Astrocyte of the spinal cord (primary cell): ENCODE measurements around the gene EVX2.

ENCODE experiments used
- DNase-seq: peaks from one replicate; pipeline ENCODE4 v3.0.0; 2011; ENCODE audit warnings: low read depth, low spot score
- H3K4me3 ChIP-seq: 2 replicates; pipeline ENCODE4 v1.5.1; 2011; ENCODE audit warnings: low read depth, mild to moderate bottlenecking, low read length, moderate library complexity
- in situ Hi-C: cut with HindIII; loops from 2 replicates; pipeline ENCODE4 v1.10.0; 2017; ENCODE audit warnings: low sequenced_read_pairs
- TF ChIP-seq, protein P1 (sequence below): IDR thresholded peaks from 2 replicates; pipeline ENCODE4 v1.5.1; 2012; ENCODE audit warnings: low read depth, mild to moderate bottlenecking, low read length, inconsistent platforms

EVX2 gene

DNA sequence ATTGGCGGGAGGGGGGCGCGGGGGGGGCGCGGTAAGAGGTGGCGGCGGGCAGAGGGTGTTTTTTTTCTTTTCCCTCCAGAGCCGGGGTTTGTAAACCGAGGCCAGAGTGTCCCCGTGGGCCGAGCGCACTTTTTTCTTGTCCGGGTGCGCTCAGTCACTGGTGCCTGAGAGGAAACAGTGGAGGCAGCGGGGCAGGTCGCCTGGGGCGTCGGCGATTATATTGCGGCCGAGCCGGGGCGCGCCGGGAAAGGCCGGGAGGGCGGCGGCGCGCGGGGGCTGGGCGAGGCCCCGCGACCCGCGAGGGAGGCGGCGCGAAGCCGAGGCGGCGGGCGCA lies 46.0 kb upstream of the EVX2 start:
- no peak for DNase-seq
- TF ChIP-seq, protein P1, sequence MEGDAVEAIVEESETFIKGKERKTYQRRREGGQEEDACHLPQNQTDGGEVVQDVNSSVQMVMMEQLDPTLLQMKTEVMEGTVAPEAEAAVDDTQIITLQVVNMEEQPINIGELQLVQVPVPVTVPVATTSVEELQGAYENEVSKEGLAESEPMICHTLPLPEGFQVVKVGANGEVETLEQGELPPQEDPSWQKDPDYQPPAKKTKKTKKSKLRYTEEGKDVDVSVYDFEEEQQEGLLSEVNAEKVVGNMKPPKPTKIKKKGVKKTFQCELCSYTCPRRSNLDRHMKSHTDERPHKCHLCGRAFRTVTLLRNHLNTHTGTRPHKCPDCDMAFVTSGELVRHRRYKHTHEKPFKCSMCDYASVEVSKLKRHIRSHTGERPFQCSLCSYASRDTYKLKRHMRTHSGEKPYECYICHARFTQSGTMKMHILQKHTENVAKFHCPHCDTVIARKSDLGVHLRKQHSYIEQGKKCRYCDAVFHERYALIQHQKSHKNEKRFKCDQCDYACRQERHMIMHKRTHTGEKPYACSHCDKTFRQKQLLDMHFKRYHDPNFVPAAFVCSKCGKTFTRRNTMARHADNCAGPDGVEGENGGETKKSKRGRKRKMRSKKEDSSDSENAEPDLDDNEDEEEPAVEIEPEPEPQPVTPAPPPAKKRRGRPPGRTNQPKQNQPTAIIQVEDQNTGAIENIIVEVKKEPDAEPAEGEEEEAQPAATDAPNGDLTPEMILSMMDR = no peak
- H3K4me3 ChIP-seq = peak overlapping the region; percentile 39
- in situ Hi-C loops = no loop called here

DNA sequence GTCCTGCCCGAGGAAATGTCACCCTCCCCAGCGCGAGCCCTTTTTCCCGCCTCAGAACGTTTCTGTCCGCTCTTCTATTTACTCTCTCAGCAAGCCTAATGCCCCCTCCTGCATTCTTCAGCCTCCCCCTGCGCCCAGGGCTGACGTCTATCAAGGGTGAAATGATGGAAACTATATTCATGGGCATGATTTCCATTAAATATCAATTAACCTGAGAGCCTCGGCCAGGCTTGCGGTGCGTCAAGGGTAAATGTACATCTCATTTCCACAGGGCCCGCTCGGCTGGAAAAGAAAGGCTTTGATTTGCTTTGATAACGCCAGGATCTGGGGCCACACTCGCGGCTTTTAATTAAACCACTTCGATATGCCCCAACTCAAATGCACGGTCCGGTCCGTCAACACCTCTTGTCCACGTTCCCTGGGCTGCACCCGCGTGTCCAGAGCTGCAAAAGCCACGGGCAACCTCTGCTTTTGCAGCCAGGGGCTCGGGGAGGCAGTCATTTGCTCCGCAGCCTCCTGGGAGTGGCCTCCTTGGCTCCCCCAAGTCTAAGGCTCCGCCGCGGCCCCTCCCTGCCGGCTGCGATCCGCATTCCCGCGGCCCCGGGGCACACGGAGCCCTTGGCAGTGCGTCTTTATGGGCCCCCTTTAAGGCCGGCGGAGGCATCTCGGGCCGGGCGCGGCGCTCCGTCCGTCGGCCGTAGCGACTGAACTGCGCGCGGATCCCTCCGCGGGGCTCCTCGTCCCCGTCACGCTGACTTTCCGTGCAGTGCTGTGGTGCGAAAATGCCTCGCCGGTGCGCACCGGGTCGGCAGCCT lies 45.4 kb upstream of the EVX2 start, which contains the start of gene HOXD8:
TSS of gene HOXD8 (plus strand) at position 724 of the 815 bp plus-strand sequence. CDS start 662 bp downstream, outside the sequence.
- in situ Hi-C loops = no loop called here
- TF ChIP-seq, protein P1 = no peak
- peak; percentile 80 for DNase-seq
- H3K4me3 ChIP-seq = peak within 1 kb of the TSS; percentile 39

DNA sequence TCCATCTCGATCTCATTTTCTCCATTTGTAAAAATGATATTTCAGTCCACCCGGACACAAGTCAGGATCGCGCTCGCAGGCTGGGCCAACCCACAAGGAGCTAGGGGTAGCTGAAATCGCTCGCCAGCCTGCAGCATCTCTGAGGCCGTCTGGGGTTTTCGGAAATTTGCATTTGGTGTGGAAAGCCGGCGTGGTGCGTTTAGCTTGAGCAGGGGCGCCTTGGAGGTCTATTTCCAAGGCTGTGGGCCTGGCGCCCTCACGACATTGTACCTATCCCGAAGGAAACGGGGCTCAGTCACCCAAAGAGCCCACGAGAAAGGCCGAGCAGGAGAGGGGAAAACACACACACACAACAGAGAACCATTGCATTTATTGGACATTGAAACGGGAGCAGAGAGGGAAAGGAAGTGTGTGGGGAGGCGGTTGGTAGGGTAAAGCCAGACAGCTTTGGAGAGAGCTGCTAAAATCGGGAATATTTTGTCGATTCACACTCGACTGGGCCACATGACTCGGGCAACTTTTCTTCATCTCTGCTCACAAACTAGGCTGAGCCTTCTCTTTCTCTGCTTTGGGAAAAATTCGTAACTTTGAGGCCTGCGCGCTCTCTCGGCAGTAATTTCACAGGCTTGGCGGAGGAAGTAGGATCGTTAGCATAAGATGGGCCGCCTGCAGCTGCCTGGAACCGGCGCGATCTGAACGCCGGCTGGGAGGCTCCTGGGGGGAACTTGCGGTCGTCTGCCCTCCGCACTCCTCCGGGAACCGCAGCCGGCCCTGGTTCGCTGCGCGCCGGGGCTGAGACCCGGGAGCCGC lies 44.6 kb upstream of the EVX2 start:
- DNase-seq = peak; percentile 32
- TF ChIP-seq, protein P1 = no peak
- H3K4me3 ChIP-seq = peak overlapping the region; percentile 39
- in situ Hi-C loops = no loop called here

DNA sequence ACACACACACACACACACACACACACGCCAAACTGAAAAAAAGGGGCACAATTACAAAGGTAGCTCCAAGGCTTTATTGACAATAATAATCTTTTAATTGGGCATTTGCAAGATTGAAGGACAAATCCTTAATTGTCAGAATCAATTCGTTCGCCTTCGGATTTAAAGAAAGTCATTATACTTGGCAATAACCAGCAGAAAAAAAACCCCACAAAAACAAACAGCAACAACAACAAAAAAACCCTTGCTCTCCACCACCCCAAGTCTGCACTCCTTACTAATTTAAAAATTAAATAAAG lies 44.0 kb upstream of the EVX2 start:
- no peak overlapping the region for H3K4me3 ChIP-seq
- in situ Hi-C loops = no loop called here

DNA sequence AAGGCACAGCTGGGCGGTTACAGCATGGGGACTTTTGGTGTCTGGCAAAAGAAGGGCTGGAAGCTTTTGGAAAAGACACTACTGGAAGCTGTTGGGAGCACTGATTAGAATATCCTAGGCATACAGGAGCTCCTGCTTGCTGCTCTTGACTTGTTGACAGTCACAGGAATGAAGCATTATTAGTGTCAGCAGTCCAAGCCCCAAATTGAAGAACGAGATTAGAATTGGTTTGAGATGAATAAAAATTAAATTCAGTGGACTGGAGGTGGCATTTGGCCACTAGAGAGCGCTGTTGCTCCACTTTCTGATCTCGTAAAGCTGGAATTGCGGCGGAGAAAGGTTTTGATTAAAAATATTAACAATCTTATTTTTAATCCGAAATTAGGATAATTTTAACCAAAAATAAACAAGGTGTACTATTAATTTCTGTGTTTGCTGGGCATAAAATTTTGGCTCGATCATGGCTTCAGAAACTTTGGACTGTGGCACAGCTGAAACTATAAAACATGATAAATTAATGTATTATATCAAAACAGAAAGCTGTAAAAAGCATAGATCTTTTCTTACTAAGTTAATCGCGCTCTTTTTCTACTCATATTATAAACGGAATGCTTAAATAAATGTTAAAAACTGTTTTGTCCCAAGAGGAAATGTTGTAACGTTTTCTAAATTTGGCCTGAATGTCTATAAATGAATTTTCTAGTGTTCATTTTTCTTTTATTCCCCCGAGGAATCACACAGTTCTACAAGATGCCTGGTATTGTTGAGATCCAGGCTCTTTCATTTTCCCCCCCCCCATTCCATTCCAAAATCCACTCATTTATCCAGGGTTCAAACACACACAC lies 43.4 kb upstream of the EVX2 start:
- H3K4me3 ChIP-seq = no peak overlapping the region
- peak; percentile 65 for DNase-seq
- in situ Hi-C loops = no loop called here
- TF ChIP-seq, protein P1 = peak; percentile 70

More for the DNA sequence above, 44.0 kb upstream of the EVX2 start:
- DNase-seq = no peak
- TF ChIP-seq, protein P1 = no peak

DNA sequence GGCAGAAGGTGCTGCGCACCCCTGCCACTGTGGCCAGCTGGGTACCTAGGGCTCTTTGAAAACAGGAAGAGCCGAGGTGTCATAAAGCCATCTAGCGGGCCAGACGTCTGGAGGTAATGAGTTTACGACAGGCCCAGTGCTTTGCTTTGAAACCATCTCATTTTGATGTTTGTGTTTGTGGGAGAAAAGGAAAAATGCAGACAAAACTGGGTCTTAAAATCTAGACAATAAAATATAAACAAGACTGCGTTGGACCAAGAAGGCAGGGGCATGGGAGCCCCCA lies 42.0 kb upstream of the EVX2 start:
- no peak for DNase-seq
- in situ Hi-C loops = no loop called here
- TF ChIP-seq, protein P1 = no peak
- no peak overlapping the region for H3K4me3 ChIP-seq
